Activated CD4-positive, alpha-beta T cell treated with anti-CD3 and anti-CD28 coated beads, Interleukin-2, amount 10 ng/mL, durations not matched to agents 24 days and 14 days (primary cell): Measurements from ENCODE around the gene SHANK3. TPM values are rescaled to one million over a fixed set of nuclear protein-coding genes. Genes with fewer than 3 reads are reported as not detected.
"Not testable (repeated sequence)": the region's sequence is repeated elsewhere in the genome, so short reads cannot be mapped to it uniquely, and the experiment has no call there.

Experiments used
- DNase-seq: peaks from one replicate; pipeline ENCODE4 v3.0.0; 2022
- H3K27ac Mint-ChIP-seq: one replicate; pipeline ENCODE4 v1.8.0; 2022; ENCODE audit warnings: mild to moderate bottlenecking, mixed read lengths
- H3K27me3 Mint-ChIP-seq: one replicate; pipeline ENCODE4 v1.8.0; 2022; ENCODE audit warnings: mixed read lengths
- H3K36me3 Mint-ChIP-seq: one replicate; pipeline ENCODE4 v1.8.0; 2022; ENCODE audit warnings: low read depth, mild to moderate bottlenecking, mixed read lengths
- H3K4me1 Mint-ChIP-seq: one replicate; pipeline ENCODE4 v1.8.0; 2021; ENCODE audit warnings: mixed read lengths
- H3K4me3 Mint-ChIP-seq: one replicate; pipeline ENCODE4 v1.8.0; 2022; ENCODE audit warnings: mild to moderate bottlenecking, moderate library complexity, mixed read lengths
- H3K9me3 Mint-ChIP-seq: one replicate; pipeline ENCODE4 v1.8.0; 2021; ENCODE audit warnings: mixed read lengths
- intact Hi-C: fragments of 100-400 bp; cut with micrococcal nuclease; formaldehyde crosslinking; loops from one replicate; pipeline ENCODE4 v1.15.1; 2023
- total RNA-seq: library from RNA; stranded (reverse); gene quantifications from 2 replicates; pipeline ENCODE4 v1.2.3, GENCODE V29; 2022

Gene SHANK3
- total RNA-seq, 1 donor from 2014 or later = 0.21 TPM

DNA sequence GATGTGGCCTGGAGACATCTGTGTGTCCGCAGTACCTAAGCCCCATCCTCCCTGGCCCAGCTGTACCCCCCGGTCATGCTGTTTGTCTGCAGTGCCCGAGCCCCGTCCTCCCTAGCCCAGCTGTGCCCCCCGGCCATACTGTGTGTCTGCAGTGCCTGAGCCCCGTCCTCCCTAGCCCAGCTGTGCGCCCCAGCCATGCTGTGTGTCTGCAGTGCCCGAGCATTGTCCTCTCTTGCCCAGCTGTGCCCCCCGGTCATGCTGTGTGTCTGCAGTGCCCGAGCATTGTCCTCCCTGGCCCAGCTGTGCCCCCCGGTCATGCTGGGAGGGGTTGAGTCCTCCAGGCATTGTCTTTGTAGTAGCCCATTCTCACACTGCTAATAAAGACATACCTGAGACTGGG lies 37.0 kb upstream of the SHANK3 start:
- Mint-ChIP-seq H3K4me1 (peaks cover 2% of the 10 kb centered on the region), H3K4me3 (no peak overlapping the region), H3K9me3 (no peaks in the 10 kb centered on the region), H3K27me3 (peaks cover 7% of the 10 kb centered on the region), H3K36me3 (no peaks in the 10 kb centered on the region), H3K27ac (no peak overlapping the region)
- intact Hi-C loops = no loop called here
- DNase-seq = no peak

- DNase-seq, H3K27ac Mint-ChIP-seq, H3K27me3 Mint-ChIP-seq, intact Hi-C loops, H3K4me1 Mint-ChIP-seq, H3K9me3 Mint-ChIP-seq, H3K4me3 Mint-ChIP-seq, H3K36me3 Mint-ChIP-seq: not testable (repeated sequence)
Observed at GRCh38 chr22:50640296-50640695, 32.3 kb upstream of the SHANK3 start.

GRCh38 chr22:50640857-50641647 lies 31.6 kb upstream of the SHANK3 start:
- Mint-ChIP-seq H3K27ac (no peak overlapping the region), H3K27me3 (peaks cover 2% of the 10 kb centered on the region), H3K36me3 (no peaks in the 10 kb centered on the region), H3K9me3 (no peaks in the 10 kb centered on the region), H3K4me3 (no peak overlapping the region), H3K4me1 (no peaks in the 10 kb centered on the region)
- intact Hi-C loops = no loop called here
- DNase-seq = no peak

DNA sequence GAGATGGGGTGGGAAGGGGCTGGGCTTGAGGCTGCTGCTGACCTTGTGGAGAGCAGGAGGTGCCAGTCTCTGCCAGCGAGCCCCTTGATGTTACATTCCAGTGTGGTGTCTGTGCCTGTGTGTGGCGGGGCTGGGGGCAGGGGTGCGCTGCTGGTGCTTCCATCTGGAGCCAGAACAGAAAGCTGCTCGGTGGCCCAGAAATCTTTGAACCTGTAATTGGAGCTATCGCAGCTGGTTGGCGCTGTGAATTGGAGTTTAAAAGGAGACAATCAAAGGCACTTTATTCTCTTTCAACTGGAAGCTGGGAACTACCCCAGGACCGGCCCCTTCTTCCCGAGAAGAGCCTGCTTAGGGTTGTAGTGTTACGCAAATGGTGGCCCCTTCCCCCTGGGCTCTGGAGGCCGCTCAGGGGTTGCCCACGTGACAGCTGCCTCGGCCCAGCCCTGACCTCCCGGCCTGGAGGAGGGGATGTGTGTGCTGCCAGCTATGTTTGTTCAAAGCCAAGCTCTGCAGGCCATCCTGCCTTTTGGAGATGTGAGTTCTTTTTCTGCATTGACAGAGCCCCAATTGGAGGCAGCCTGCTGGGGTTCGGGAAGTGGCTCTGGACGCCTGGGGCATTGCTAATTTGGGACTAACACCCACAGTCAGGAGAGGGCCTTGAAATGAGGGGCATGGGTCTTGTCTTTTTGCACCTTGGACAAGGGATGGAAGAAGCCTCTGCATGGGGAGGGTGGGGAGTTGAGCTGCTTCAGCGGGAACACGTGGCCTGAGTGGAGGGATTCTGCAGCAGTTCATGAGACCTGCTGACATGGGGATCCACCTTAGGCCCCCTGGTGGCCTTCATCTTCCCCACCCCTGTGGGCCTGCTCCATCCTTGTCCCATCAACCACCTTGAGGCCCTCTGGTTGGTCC lies 30.7 kb upstream of the SHANK3 start:
- Mint-ChIP-seq H3K36me3 (no peaks in the 10 kb centered on the region), H3K4me1 (no peaks in the 10 kb centered on the region), H3K4me3 (no peak overlapping the region), H3K27ac (no peak overlapping the region), H3K9me3 (peaks cover 4% of the 10 kb centered on the region), H3K27me3 (peaks cover 2% of the 10 kb centered on the region)
- intact Hi-C loops = no loop called here
- no peak for DNase-seq

- H3K9me3 Mint-ChIP-seq, H3K4me3 Mint-ChIP-seq, H3K27me3 Mint-ChIP-seq, H3K36me3 Mint-ChIP-seq, H3K4me1 Mint-ChIP-seq, H3K27ac Mint-ChIP-seq, intact Hi-C loops, DNase-seq: not testable (repeated sequence)
Observed at GRCh38 chr22:50643021-50643820, 29.4 kb upstream of the SHANK3 start.

- H3K36me3 Mint-ChIP-seq, H3K4me3 Mint-ChIP-seq, H3K27me3 Mint-ChIP-seq: not testable (repeated sequence)
Observed at GRCh38 chr22:50643821-50644101, 28.9 kb upstream of the SHANK3 start.

GRCh38 chr22:50653256-50653655 lies 19.4 kb upstream of the SHANK3 start:
- no peak for DNase-seq
- Mint-ChIP-seq H3K4me3 (no peak overlapping the region), H3K27ac (no peak overlapping the region), H3K9me3 (peaks cover 4% of the 10 kb centered on the region), H3K27me3 (peaks cover 7% of the 10 kb centered on the region), H3K36me3 (no peaks in the 10 kb centered on the region), H3K4me1 (no peaks in the 10 kb centered on the region)
- intact Hi-C loops = no loop called here

More at GRCh38 chr22:50643821-50644101, 28.9 kb upstream of the SHANK3 start:
- H3K9me3 Mint-ChIP-seq, intact Hi-C loops, H3K4me1 Mint-ChIP-seq, DNase-seq, H3K27ac Mint-ChIP-seq: not testable (repeated sequence)

DNA sequence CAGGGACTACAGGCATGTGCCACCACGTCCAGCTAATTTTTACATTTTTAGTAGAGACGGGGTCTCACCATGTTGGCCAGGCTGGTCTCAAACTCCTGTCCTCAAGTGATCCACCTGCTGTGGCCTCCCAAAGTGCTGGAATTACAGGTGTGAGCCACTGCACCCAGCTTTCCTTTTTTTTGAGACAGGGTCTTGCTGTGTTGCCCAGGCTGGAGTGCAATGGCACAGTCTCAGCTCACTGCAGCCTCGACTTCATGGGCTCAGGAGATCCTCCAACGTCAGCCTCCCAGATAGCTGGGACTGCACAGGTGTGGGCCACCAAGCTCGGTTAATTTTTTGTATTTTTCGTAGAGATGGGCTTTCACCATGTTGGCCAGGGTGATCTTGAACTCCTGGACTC lies 18.0 kb upstream of the SHANK3 start:
- H3K36me3 Mint-ChIP-seq, H3K27ac Mint-ChIP-seq, DNase-seq, intact Hi-C loops, H3K9me3 Mint-ChIP-seq, H3K4me3 Mint-ChIP-seq, H3K27me3 Mint-ChIP-seq, H3K4me1 Mint-ChIP-seq: not testable (repeated sequence)

DNA sequence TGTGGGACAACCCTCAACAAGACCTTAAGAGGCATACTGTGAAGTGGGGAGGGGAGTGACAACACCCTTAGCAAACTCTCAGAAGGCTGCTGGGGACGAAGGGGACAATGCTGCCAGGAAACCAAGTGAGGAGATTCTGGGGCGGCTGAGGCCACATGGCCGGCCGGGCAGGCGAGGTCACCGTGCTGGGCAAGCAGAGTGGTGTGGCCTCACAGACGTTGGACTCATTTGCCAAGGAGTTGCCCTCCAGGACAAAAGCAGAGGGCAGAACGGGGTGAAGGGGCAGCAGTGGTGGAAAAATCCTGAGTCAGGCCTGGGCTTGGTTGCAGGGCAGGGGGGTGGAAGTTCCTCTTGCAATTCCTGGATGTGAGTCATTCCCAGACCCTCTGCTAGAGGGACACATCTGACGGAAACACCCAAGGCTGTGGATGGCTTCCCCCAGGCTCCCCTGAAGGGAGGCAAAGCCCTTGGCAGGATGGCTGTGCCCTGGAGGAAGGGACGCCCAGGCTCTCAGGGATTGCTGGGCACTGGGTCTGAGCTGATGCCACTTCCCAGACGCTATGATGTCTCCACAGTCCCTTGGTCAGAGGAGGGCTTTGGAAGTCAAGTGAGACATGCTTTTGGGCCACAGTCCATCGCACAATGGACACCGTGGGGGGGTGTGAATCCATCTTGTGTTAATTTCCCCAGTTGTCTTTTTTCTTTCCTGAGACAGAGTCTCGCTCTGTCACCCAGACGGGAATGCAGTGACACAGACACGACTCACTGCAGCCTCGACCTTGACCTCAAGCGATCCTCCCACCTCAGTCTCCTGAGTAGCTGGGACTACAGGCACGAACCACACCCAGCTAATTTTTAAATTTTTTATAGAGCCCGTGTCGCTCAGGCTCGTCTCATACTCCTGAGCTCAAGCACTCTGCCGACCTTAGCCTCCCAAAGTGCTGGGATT lies 16.2 kb upstream of the SHANK3 start:
- Mint-ChIP-seq H3K27ac (no peak overlapping the region), H3K36me3 (no peaks in the 10 kb centered on the region), H3K4me3 (no peak overlapping the region), H3K4me1 (peaks cover 2% of the 10 kb centered on the region), H3K27me3 (peaks cover 10% of the 10 kb centered on the region), H3K9me3 (peaks cover 4% of the 10 kb centered on the region)
- intact Hi-C loops = no loop called here
- no peak for DNase-seq

GRCh38 chr22:50657925-50658324 lies 14.7 kb upstream of the SHANK3 start:
- intact Hi-C loops = no loop called here
- Mint-ChIP-seq H3K4me3 (no peak overlapping the region), H3K27me3 (peaks cover 8% of the 10 kb centered on the region), H3K36me3 (no peaks in the 10 kb centered on the region), H3K4me1 (peaks cover 2% of the 10 kb centered on the region), H3K27ac (no peak overlapping the region), H3K9me3 (no peaks in the 10 kb centered on the region)
- no peak for DNase-seq

DNA sequence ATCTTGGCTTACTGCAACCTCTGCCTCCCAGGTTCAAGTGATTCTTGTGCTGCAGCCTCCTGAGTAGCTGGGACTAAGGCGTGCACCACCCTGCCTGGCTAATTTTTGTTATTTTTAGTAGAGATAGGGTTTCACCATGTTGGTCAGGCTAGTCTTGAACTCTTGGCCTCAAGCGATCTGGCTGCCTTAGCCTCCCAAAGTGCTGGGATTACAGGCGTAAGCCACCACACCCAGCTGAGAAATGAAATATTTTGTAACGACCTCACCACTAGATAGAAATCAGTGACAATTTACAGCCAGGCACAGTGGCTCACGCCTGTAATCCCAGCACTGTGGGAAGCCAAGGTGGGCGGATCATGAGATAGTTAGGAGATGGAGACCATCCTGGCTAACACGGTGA lies 12.9 kb upstream of the SHANK3 start:
- H3K36me3 Mint-ChIP-seq, H3K27me3 Mint-ChIP-seq, intact Hi-C loops, H3K27ac Mint-ChIP-seq, H3K4me1 Mint-ChIP-seq, H3K4me3 Mint-ChIP-seq, H3K9me3 Mint-ChIP-seq, DNase-seq: not testable (repeated sequence)

- Mint-ChIP-seq H3K36me3 (no peaks in the 10 kb centered on the region), H3K27me3 (peaks cover 7% of the 10 kb centered on the region), H3K27ac (no peak overlapping the region), H3K4me1 (peaks cover 2% of the 10 kb centered on the region), H3K4me3 (no peak overlapping the region), H3K9me3 (no peaks in the 10 kb centered on the region)
- intact Hi-C loops = no loop called here
- no peak for DNase-seq
Observed at GRCh38 chr22:50660306-50660705, 12.3 kb upstream of the SHANK3 start.

DNA sequence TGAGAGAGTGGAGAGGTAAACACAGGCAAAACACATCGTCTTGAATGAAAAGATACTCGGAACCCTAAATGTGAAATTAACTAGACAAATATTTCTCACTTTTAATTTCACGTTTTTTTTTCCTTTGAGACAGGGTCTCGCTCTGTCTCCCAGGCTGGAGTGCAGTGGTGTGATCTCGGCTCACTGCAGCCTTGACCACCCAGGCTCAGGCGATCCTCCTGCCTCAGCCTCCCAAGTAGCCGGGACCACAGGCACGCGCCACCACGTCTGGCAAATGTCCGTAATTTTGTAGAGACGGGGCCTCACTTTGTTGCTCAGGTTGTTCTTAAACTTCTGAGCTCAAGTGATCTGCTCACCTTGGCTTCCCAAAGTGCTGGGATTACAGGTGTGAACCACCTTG lies 7.4 kb upstream of the SHANK3 start:
- no peaks in the 10 kb centered on the region for H3K9me3 Mint-ChIP-seq
- H3K36me3 Mint-ChIP-seq = no peaks in the 10 kb centered on the region
- DNase-seq = no peak
- no peak overlapping the region for H3K4me3 Mint-ChIP-seq
- H3K27ac Mint-ChIP-seq = no peak overlapping the region
- H3K4me1 Mint-ChIP-seq = no peaks in the 10 kb centered on the region
- intact Hi-C loops = no loop called here
- H3K27me3 Mint-ChIP-seq = peaks cover 12% of the 10 kb centered on the region
